HepG2 (cell line): Measurements from ENCODE around the gene ANTXR1. TPM values are rescaled to one million over a fixed set of nuclear protein-coding genes. Genes with fewer than 3 reads are reported as not detected.
A peak's percentile ranks its signal among the peaks of the same experiment; 100 is the strongest.

Source experiments
- ATF4 ChIP-seq, 2 experiments: fragments of 450-650 bp in 1 of 2; sonication (generic) in 1 of 2; formaldehyde crosslinking; IDR thresholded peaks; 2 replicates each; pipeline versions ENCODE4 v1.5.0 to v1.8.0; 2020 to 2022; ENCODE audit warnings: mild to moderate bottlenecking in 1 of 2, missing genetic modification reagents in 1 of 2
- CENPBD1 ChIP-seq: sonication (generic); formaldehyde crosslinking; IDR thresholded peaks from 2 replicates; pipeline ENCODE4 v1.8.0; 2022; ENCODE audit warnings: missing genetic modification reagents, low read depth, mild to moderate bottlenecking, borderline replicate concordance
- ERF ChIP-seq: IDR thresholded peaks from 2 replicates; pipeline ENCODE4 v1.6.1; 2018; ENCODE audit warnings: missing biosample characterization, missing genetic modification reagents
- FOXK1 ChIP-seq: sonication (generic); formaldehyde crosslinking; IDR thresholded peaks from 2 replicates; pipeline ENCODE4 v1.4.0; 2020; ENCODE audit warnings: low read depth, missing genetic modification reagents, borderline replicate concordance
- GATAD2A ChIP-seq: IDR thresholded peaks from 2 replicates; pipeline ENCODE4 v1.6.1; 2016
- GTF3A ChIP-seq: sonication (generic); formaldehyde crosslinking; conservative IDR thresholded peaks from 2 replicates; pipeline ENCODE4 v1.4.0; 2020; ENCODE audit warnings: mild to moderate bottlenecking, missing genetic modification reagents
- HINFP ChIP-seq: sonication (generic); formaldehyde crosslinking; IDR thresholded peaks from 2 replicates; pipeline ENCODE4 v1.4.0; 2020; ENCODE audit warnings: low read depth, mild to moderate bottlenecking, missing genetic modification reagents
- KLF15 ChIP-seq: sonication (generic); formaldehyde crosslinking; IDR thresholded peaks from 2 replicates; pipeline ENCODE4 v1.8.1; 2023; ENCODE audit warnings: borderline replicate concordance, mild to moderate bottlenecking, inconsistent platforms, missing genetic modification reagents, mixed read lengths
- MLX ChIP-seq: IDR thresholded peaks from 2 replicates; pipeline ENCODE4 v1.6.1; 2016
- POLR2AphosphoS2 ChIP-seq: IDR thresholded peaks from 2 replicates; pipeline ENCODE4 v1.6.1; 2011; ENCODE audit warnings: low read depth, low read length, improper control_type of control experiment
- SOX5 ChIP-seq: IDR thresholded peaks from 2 replicates; pipeline ENCODE4 v1.6.1; 2016; ENCODE audit warnings: borderline replicate concordance
- TFAP4 ChIP-seq: sonication (generic); IDR thresholded peaks from 2 replicates; pipeline ENCODE4 v1.6.1; 2016; ENCODE audit warnings: low read depth, borderline replicate concordance
- TFE3 ChIP-seq: IDR thresholded peaks from 2 replicates; pipeline ENCODE4 v1.6.1; 2016
- TSC22D2 ChIP-seq: sonication (generic); formaldehyde crosslinking; IDR thresholded peaks from 2 replicates; pipeline ENCODE4 v1.5.1; 2020; ENCODE audit warnings: missing genetic modification reagents, mild to moderate bottlenecking, borderline replicate concordance
- ZNF12 ChIP-seq: sonication (generic); formaldehyde crosslinking; IDR thresholded peaks from 2 replicates; pipeline ENCODE4 v1.5.0; 2020; ENCODE audit warnings: missing genetic modification reagents
- ZNF350 ChIP-seq: sonication (generic); formaldehyde crosslinking; IDR thresholded peaks from 2 replicates; pipeline ENCODE4 v1.4.0; 2020; ENCODE audit warnings: mild to moderate bottlenecking, low read depth, missing genetic modification reagents, borderline replicate concordance
- ZNF383 ChIP-seq: sonication (generic); formaldehyde crosslinking; IDR thresholded peaks from 2 replicates; pipeline ENCODE4 v1.4.0; 2020; ENCODE audit warnings: missing genetic modification reagents, mild to moderate bottlenecking, borderline replicate concordance
- ZNF460 ChIP-seq: sonication (generic); formaldehyde crosslinking; IDR thresholded peaks from 2 replicates; pipeline ENCODE4 v1.5.1; 2020; ENCODE audit warnings: missing genetic modification reagents, mild to moderate bottlenecking, borderline replicate concordance
- ZNF510 ChIP-seq: sonication (generic); formaldehyde crosslinking; IDR thresholded peaks from 2 replicates; pipeline ENCODE4 v1.4.0; 2020; ENCODE audit warnings: low read depth, mild to moderate bottlenecking, missing genetic modification reagents
- ZNF713 ChIP-seq: sonication (generic); formaldehyde crosslinking; IDR thresholded peaks from 2 replicates; pipeline ENCODE4 v1.4.0; 2020; ENCODE audit warnings: mild to moderate bottlenecking, missing genetic modification reagents
- ZSCAN30 ChIP-seq: sonication (generic); formaldehyde crosslinking; IDR thresholded peaks from 2 replicates; pipeline ENCODE4 v1.5.0; 2020; ENCODE audit warnings: mild to moderate bottlenecking, missing genetic modification reagents
- polyA plus RNA-seq, 8 experiments: library from polyadenylated mRNA; depleted of rRNA in 3 of 8; stranded (reverse) in 7 of 8; unstranded in 1 of 8; fragments of >200 nt; fragmentation: Illumina TruSeq in 4 of 8; extraction: Trizol in 4 of 8; gene quantifications; 2 replicates each; pipeline versions ENCODE4 v1.2.1 to v1.2.3, GENCODE V29; 2011 to 2016; ENCODE audit warnings: low read depth in 4 of 8, missing spikeins in 1 of 8, mixed read lengths in 1 of 8; ENCODE audit not compliant: insufficient read depth in 1 of 8
- total RNA-seq, 5 experiments: library from RNA; depleted of rRNA; stranded (reverse); fragments of >200 nt; fragmentation: Illumina TruSeq; extraction: Trizol; gene quantifications; 2 replicates each; pipeline ENCODE4 v1.2.3, GENCODE V29; 2016; ENCODE audit warnings: low read depth in 1 of 5
- TF ChIP-seq, protein P1 (sequence below): sonication (generic); formaldehyde crosslinking; IDR thresholded peaks from 2 replicates; pipeline ENCODE4 v1.5.0; 2020; ENCODE audit warnings: mild to moderate bottlenecking, low read depth, missing genetic modification reagents, borderline replicate concordance

Gene ANTXR1
- total and polyA plus RNA-seq, 2 of the 13 experiments (the other 11 are each of a cell fraction or from before 2014, with no cell fraction given) = 4.5 to 12.7 TPM

- peak; percentile 94; the same call in 1 of the 2 replicates for TF ChIP-seq ZNF383 (CRISPR knock-in tag)
- peak; percentile 99 for TF ChIP-seq GATAD2A
- peak; percentile 97 for TF ChIP-seq MLX
- peak; percentile 98 for TF ChIP-seq TFE3 (CRISPR knock-in tag)
- TF ChIP-seq ZNF510 (CRISPR knock-in tag) = peak; percentile 99
- TF ChIP-seq HINFP = peak; percentile 97
- TF ChIP-seq, protein P1, sequence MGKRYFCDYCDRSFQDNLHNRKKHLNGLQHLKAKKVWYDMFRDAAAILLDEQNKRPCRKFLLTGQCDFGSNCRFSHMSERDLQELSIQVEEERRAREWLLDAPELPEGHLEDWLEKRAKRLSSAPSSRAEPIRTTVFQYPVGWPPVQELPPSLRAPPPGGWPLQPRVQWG (CRISPR knock-in tag) = no peak
- TF ChIP-seq ATF4 (CRISPR knock-in tag; IDR thresholded peaks at IDR 0.05) = peak in 1 of 2 experiments; percentile 92; a peak in 2 of 4 replicates
- peak; percentile 93; the same call in 1 of the 2 replicates for TF ChIP-seq TSC22D2
- TF ChIP-seq ERF (CRISPR knock-in tag) = peak; percentile 99
- TF ChIP-seq KLF15 (CRISPR knock-in tag) = no peak
- TF ChIP-seq ZNF713 (CRISPR knock-in tag) = peak; percentile 94; the same call in 1 of the 2 replicates
- TF ChIP-seq GTF3A (CRISPR knock-in tag) = peak; percentile 89; the same call in 1 of the 2 replicates
- TF ChIP-seq ZNF350 (CRISPR knock-in tag) = peak; percentile 100
- peak; percentile 88; the same call in 1 of the 2 replicates for TF ChIP-seq ZNF460 (CRISPR knock-in tag)
- TF ChIP-seq SOX5 (CRISPR knock-in tag) = peak; percentile 97
- TF ChIP-seq FOXK1 (CRISPR knock-in tag) = peak; percentile 97
- peak; percentile 73; the same call in 1 of the 2 replicates for TF ChIP-seq TFAP4
- peak; percentile 90; the same call in 1 of the 2 replicates for TF ChIP-seq CENPBD1
- peak; percentile 95 for TF ChIP-seq ZNF12
- TF ChIP-seq ZSCAN30 (CRISPR knock-in tag) = 0 out of 2 replicates have a peak, but pooled peaks have one; percentile 64
- 0 out of 2 replicates have a peak, but pooled peaks have one; percentile 71 for TF ChIP-seq POLR2AphosphoS2
Measured at GRCh38 chr2:69177785-69178636, 165.0 kb downstream of the ANTXR1 start (continued).
